AG04450 (cell line): ENCODE results near the gene METTL21A. TPM values are rescaled to one million over a fixed set of nuclear protein-coding genes. Genes with fewer than 3 reads are reported as not detected.

Experiments
- CTCF ChIA-PET: fragments of 300-600, 350-600 bp; formaldehyde crosslinking; extraction: SDS; loops from one replicate; lab custom pipeline; 2022; ENCODE audit warnings: antibody characterized with exemption, inconsistent platforms; lab: Charles Lee
- POLR2A ChIA-PET: fragments of 350-600 bp; formaldehyde crosslinking; extraction: SDS; loops from one replicate; lab custom pipeline; 2021; ENCODE audit warnings: antibody characterized with exemption, inconsistent platforms; lab: Yijun Ruan, JAX
- DNase-seq: peaks from one replicate; pipeline ENCODE4 v3.0.0-alpha.2; 2011; ENCODE audit warnings: low read depth, low spot score
- H3K27ac ChIP-seq: one replicate; pipeline ENCODE4 v1.5.1; 2012; ENCODE audit warnings: low read depth, low read length, control low read depth
- H3K27me3 ChIP-seq: one replicate; pipeline ENCODE4 v1.6.0; 2012; ENCODE audit warnings: low read length; ENCODE audit not compliant: control insufficient read depth, insufficient read depth
- H3K4me3 ChIP-seq: 2 replicates; pipeline ENCODE4 v1.5.1; 2011; ENCODE audit warnings: mild to moderate bottlenecking, low read depth, low read length, control low read depth
- H3K9me3 ChIP-seq: 2 replicates; pipeline ENCODE4 v1.5.1; 2012; ENCODE audit warnings: low read length; ENCODE audit not compliant: control insufficient read depth, insufficient read depth
- polyA plus RNA-seq: library from polyadenylated mRNA; depleted of rRNA; stranded (reverse); fragments of >200 nt; gene quantifications from 2 replicates; pipeline ENCODE4 v1.2.3, GENCODE V29; 2011
- TF ChIP-seq, protein P1 (sequence below): IDR thresholded peaks from 2 replicates; pipeline ENCODE4 v1.5.1; 2011; ENCODE audit warnings: low read depth, low read length, control low read depth, inconsistent platforms

The METTL21A gene
- polyA plus RNA-seq, 1 experiment = 20.3 TPM

DNA sequence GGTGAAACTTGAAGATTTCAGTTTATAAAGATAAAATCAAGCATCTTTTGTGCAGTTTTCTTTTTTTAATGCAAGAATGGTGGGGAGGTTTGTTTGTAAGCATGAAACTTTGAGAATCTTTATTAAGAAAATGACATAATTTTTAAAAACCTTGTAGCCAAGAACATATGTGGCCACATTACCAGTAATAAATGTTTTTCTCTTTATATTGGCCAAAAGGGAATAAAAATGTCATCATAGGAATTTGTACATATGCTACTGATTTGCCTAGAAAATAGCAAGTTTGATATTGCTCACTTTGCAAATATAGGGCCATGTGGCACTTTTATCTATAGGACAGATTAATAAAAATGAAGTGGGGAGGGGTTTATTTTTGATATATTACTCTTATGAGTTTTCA is 25.6 kb downstream of the METTL21A start:
- Histone ChIP-seq H3K27me3 (no peaks in the 10 kb centered on the region), H3K9me3 (no peaks in the 10 kb centered on the region), H3K27ac (no peak overlapping the region), H3K4me3 (no peak overlapping the region)
- ChIA-PET POLR2A (interaction anchor here (0.6 to 0.8 kb wide), 2 partner anchors 17 to 173 kb away, joined by 3 to 5 read pairs; no protein-coding TSS in a partner anchor), CTCF (interaction anchor here (0.9 to 1.2 kb wide), 2 partner anchors 27 to 115 kb away, joined by 3 to 6 read pairs; no protein-coding TSS in a partner anchor)
- no peak for DNase-seq
- TF ChIP-seq, protein P1, sequence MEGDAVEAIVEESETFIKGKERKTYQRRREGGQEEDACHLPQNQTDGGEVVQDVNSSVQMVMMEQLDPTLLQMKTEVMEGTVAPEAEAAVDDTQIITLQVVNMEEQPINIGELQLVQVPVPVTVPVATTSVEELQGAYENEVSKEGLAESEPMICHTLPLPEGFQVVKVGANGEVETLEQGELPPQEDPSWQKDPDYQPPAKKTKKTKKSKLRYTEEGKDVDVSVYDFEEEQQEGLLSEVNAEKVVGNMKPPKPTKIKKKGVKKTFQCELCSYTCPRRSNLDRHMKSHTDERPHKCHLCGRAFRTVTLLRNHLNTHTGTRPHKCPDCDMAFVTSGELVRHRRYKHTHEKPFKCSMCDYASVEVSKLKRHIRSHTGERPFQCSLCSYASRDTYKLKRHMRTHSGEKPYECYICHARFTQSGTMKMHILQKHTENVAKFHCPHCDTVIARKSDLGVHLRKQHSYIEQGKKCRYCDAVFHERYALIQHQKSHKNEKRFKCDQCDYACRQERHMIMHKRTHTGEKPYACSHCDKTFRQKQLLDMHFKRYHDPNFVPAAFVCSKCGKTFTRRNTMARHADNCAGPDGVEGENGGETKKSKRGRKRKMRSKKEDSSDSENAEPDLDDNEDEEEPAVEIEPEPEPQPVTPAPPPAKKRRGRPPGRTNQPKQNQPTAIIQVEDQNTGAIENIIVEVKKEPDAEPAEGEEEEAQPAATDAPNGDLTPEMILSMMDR = no peak

DNA sequence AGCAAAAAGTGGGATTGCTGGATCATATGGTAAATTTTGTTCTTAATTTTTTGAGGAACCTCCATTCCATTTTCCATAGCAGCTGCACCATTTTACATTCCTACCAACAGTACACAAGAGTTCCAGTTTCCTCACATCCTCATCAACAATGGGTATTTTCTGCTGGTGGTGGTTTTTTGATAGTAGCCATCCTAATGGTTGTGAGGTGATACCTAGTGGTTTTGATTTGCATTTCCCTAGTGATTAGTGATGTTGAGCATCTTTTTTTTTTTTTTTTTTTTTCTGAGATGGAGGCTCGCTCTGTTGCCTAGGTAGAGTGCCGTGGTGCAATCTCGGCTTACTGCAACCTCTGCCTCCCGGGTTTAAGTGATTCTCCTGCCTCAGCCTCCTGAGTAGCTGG is 30.5 kb downstream of the METTL21A start:
- ChIA-PET POLR2A (no interaction called here), CTCF (no interaction called here)
- H3K9me3 ChIP-seq = peaks cover 8% of the 10 kb centered on the region
- TF ChIP-seq, protein P1 = no peak
- no peaks in the 10 kb centered on the region for H3K27me3 ChIP-seq
- no peak overlapping the region for H3K4me3 ChIP-seq
- no peak for DNase-seq
- H3K27ac ChIP-seq = no peak overlapping the region

DNA sequence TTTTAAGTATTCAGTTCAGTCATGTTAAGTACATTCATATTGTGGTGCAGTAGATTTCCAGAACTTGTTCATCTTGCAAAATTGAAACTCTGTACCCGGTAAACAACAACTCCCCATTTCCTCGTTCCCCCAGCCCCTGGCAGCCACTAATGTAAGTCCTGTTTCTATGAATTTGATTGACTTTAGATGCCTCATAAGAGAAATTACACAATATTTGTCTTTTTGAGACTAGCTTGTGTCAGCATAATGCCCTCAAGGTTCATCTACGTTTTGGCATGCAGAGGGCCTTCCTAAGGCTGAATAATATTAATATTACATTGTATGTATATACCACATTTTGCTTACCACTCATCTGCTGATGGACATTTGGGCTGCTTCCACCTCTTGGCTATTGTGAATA is 30.9 kb downstream of the METTL21A start:
- Histone ChIP-seq H3K4me3 (no peak overlapping the region), H3K27ac (no peak overlapping the region), H3K27me3 (no peaks in the 10 kb centered on the region), H3K9me3 (peaks cover 8% of the 10 kb centered on the region)
- TF ChIP-seq, protein P1 = no peak
- DNase-seq = no peak
- CTCF ChIA-PET = no interaction called here
- POLR2A ChIA-PET = no interaction called here

DNA sequence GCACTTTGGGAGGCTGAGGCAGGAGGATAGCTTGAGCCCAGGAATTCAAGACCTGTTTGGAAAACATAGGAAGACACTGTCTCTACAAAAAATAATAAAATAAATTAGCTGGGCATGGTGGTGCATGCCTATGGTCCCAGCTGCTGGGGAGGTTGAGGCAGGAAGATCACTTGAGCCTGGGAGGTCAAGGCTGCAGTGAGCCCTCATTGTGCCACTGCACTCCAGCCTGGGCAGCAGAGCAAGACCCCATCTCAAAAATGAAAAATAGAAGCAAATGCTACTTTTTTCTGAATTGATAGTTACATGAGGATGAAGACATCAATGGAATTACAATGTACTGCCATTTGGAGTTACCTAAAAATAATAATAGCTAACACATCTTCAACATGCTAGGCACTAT is 31.9 kb downstream of the METTL21A start:
- POLR2A ChIA-PET = no interaction called here
- TF ChIP-seq, protein P1 = no peak
- DNase-seq = no peak
- Histone ChIP-seq H3K27ac (no peak overlapping the region), H3K27me3 (no peaks in the 10 kb centered on the region), H3K9me3 (peaks cover 8% of the 10 kb centered on the region), H3K4me3 (no peak overlapping the region)
- CTCF ChIA-PET = no interaction called here

GRCh38 chr2:207589143-207589542 is 36.1 kb downstream of the METTL21A start:
- ChIA-PET CTCF (interaction anchor here (0.6 kb wide), 1 partner anchor 334 kb away, joined by 3 read pairs; no protein-coding TSS in a partner anchor), POLR2A (interaction anchor here (0.6 kb wide), 1 partner anchor 41 kb away, joined by 6 read pairs; no protein-coding TSS in a partner anchor)
- H3K27me3 ChIP-seq = no peaks in the 10 kb centered on the region
- H3K9me3 ChIP-seq = peaks cover 8% of the 10 kb centered on the region
- TF ChIP-seq, protein P1 = no peak
- H3K4me3 ChIP-seq = no peak overlapping the region
- no peak overlapping the region for H3K27ac ChIP-seq
- DNase-seq = no peak
